Panc1 (cell line): ENCODE data around the gene CCDC60. TPM values are rescaled to one million over a fixed set of nuclear protein-coding genes. Genes with fewer than 3 reads are reported as not detected.

Experiments used
- ATAC-seq: fragments of 200-7000 bp; cut with Tn5 transposase; 2 replicates; pipeline ENCODE4 v1.9.1; 2020; ENCODE audit warnings: mild to moderate bottlenecking, moderate library complexity
- BruUV-seq: library from RNA; stranded (reverse); fragments of 400-500 nt; replicated peaks from 2 replicates; lab custom pipeline; 2021; lab: Mats Ljungman, UMichigan
- CTCF ChIA-PET: fragments of 300-600 bp; sonication (Branson Sonifier 250); formaldehyde crosslinking; loops from one replicate; lab custom pipeline; 2022; ENCODE audit warnings: antibody characterized with exemption; lab: Charles Lee
- POLR2A ChIA-PET: fragments of 300-600 bp; sonication (Branson Sonifier 250); formaldehyde crosslinking; loops from one replicate; lab custom pipeline; 2022; ENCODE audit warnings: antibody characterized with exemption; lab: Charles Lee
- DNase-seq: peaks from one replicate; pipeline ENCODE4 v3.0.0-alpha.2; 2010; ENCODE audit warnings: low read depth, low spot score
- H3K27ac ChIP-seq: 2 replicates; pipeline ENCODE4 v1.5.1; 2011; ENCODE audit warnings: mild to moderate bottlenecking, low read length, inconsistent platforms
- H3K27me3 ChIP-seq: fragments of 200-500 bp; sonication (Bioruptor generic); 2 replicates; pipeline ENCODE4 v1.6.0; 2014; ENCODE audit warnings: low read length, inconsistent platforms; ENCODE audit not compliant: control insufficient read depth, insufficient read depth
- H3K36me3 ChIP-seq: fragments of 200-500 bp; sonication (Bioruptor generic); 2 replicates; pipeline ENCODE4 v1.5.1; 2014; ENCODE audit warnings: inconsistent platforms, mild to moderate bottlenecking, low read length, moderate library complexity; ENCODE audit not compliant: control insufficient read depth, insufficient read depth
- H3K4me1 ChIP-seq: 2 replicates; pipeline ENCODE4 v1.5.1; 2011; ENCODE audit warnings: inconsistent platforms, mild to moderate bottlenecking, low read length, moderate library complexity; ENCODE audit not compliant: control insufficient read depth, insufficient read depth
- H3K4me3 ChIP-seq, 2 experiments: 2 replicates each; pipeline ENCODE4 v1.5.1; 2011 to 2012; ENCODE audit warnings: low read depth in 2 of 2, low read length in 2 of 2, mild to moderate bottlenecking in 2 of 2, inconsistent platforms in 1 of 2, moderate library complexity in 1 of 2
- H3K9me3 ChIP-seq: fragments of 200-500 bp; sonication (Bioruptor generic); 2 replicates; pipeline ENCODE4 v1.5.1; 2014; ENCODE audit warnings: low read depth, mild to moderate bottlenecking, inconsistent platforms, low read length, moderate library complexity; ENCODE audit not compliant: control insufficient read depth, insufficient read depth
- CTCF ChIP-seq: fragments of 450-650 bp; IDR thresholded peaks from 2 replicates; pipeline ENCODE4 v1.5.1; 2017; ENCODE audit warnings: mild to moderate bottlenecking
- POLR2AphosphoS5 ChIP-seq: IDR thresholded peaks from 2 replicates; pipeline ENCODE4 v1.6.1; 2012; ENCODE audit warnings: mild to moderate bottlenecking, low read depth, low read length, moderate library complexity
- REST ChIP-seq, 2 experiments: IDR thresholded peaks; 2 replicates each; pipeline ENCODE4 v1.6.1; 2011 to 2012; ENCODE audit warnings: low read depth in 2 of 2, control low read depth in 1 of 2, low read length in 1 of 2, mild to moderate bottlenecking in 1 of 2, moderate library complexity in 1 of 2; ENCODE audit not compliant: insufficient read depth in 1 of 2
- SIN3A ChIP-seq: IDR thresholded peaks from 2 replicates; pipeline ENCODE4 v1.6.1; 2012; ENCODE audit warnings: low read depth, mild to moderate bottlenecking, low read length, moderate library complexity, borderline replicate concordance; ENCODE audit not compliant: insufficient read depth
- TCF7L2 ChIP-seq: IDR thresholded peaks from 2 replicates; pipeline ENCODE4 v1.6.1; 2011; ENCODE audit warnings: mild to moderate bottlenecking, low read depth, low read length, inconsistent platforms
- in situ Hi-C: cut with HindIII; loops from 2 replicates; pipeline ENCODE4 v1.10.0; 2016; ENCODE audit warnings: low sequenced_read_pairs, low pct_unique_long_range_greater_than_20kb
- intact Hi-C: fragments of 100-400 bp; cut with micrococcal nuclease; formaldehyde crosslinking; loops from one replicate; pipeline ENCODE4 v1.10.0; 2022; ENCODE audit not compliant: unreplicated experiment
- total RNA-seq: library from RNA; stranded (reverse); gene quantifications from one replicate; pipeline ENCODE4 v1.2.1, GENCODE V29; 2021; ENCODE audit not compliant: unreplicated experiment

CCDC60 gene
- total RNA-seq, 1 experiment from 2014 or later: not detected

- in situ Hi-C loops (loop anchor here (5.0 kb wide), 1 partner anchor 34 kb away; no protein-coding TSS in a partner anchor), intact Hi-C loops (no loop called here)
- no peak overlapping the region for H3K27ac ChIP-seq
- BruUV-seq: no TSS peak
- H3K36me3 ChIP-seq: no peaks in the 10 kb centered on the region
- POLR2A ChIA-PET: no interaction called here
- CTCF ChIA-PET: no interaction called here
- TF ChIP-seq POLR2AphosphoS5: no peak
- no peak for TF ChIP-seq REST (IDR thresholded peaks at IDR 0.05; ENCODE audit: insufficient read depth in 1 of 2, low read depth in 2 of 2, low read length in 1 of 2)
- TF ChIP-seq CTCF: no peak
- TF ChIP-seq TCF7L2: no peak
- TF ChIP-seq SIN3A: no peak
- peaks cover 8% of the 10 kb centered on the region for H3K27me3 ChIP-seq
- no peak overlapping the region for H3K4me3 ChIP-seq
- H3K9me3 ChIP-seq: no peaks in the 10 kb centered on the region
- ATAC-seq: no peak
- DNase-seq: no peak
- H3K4me1 ChIP-seq: no peaks in the 10 kb centered on the region
Measured at GRCh38 chr12:119375883-119376190, 41.3 kb downstream of the CCDC60 start.

- ChIA-PET POLR2A (no interaction called here), CTCF (no interaction called here)
- Histone ChIP-seq H3K27ac (no peak overlapping the region), H3K27me3 (peaks cover 6% of the 10 kb centered on the region), H3K36me3 (no peaks in the 10 kb centered on the region), H3K9me3 (no peaks in the 10 kb centered on the region), H3K4me3 (no peak overlapping the region), H3K4me1 (no peaks in the 10 kb centered on the region)
- intact Hi-C loops: no loop called here
- ATAC-seq (no peak), DNase-seq (no peak)
- no peak for TF ChIP-seq POLR2AphosphoS5
- no peak for TF ChIP-seq TCF7L2
- no peak for TF ChIP-seq REST (IDR thresholded peaks at IDR 0.05; ENCODE audit: insufficient read depth in 1 of 2, low read depth in 2 of 2, low read length in 1 of 2)
- no peak for TF ChIP-seq SIN3A
- no peak for TF ChIP-seq CTCF
- in situ Hi-C loops: loop anchor here (5.0 kb wide), 1 partner anchor 37 kb away; no protein-coding TSS in a partner anchor
- no TSS peak for BruUV-seq
Measured at GRCh38 chr12:119378903-119379302, 44.4 kb downstream of the CCDC60 start.
